Loucy (cell line): ENCODE results near the gene PCBD2.

Source experiments
- CTCF ChIP-seq: fragments of 200-600 bp; sonication (generic); conservative IDR thresholded peaks from 2 replicates; pipeline ENCODE4 v1.5.1; 2014; ENCODE audit warnings: mild to moderate bottlenecking, antibody characterized with exemption, low read length
- EZH2phosphoT487 ChIP-seq: fragments of 200-600 bp; IDR thresholded peaks from 2 replicates; pipeline ENCODE4 v1.6.1; 2018; ENCODE audit warnings: antibody characterized with exemption, mild to moderate bottlenecking, moderate library complexity, borderline replicate concordance

- TF ChIP-seq CTCF (no peak), EZH2phosphoT487 (no peak)
Observed at GRCh38 chr5:134975843-134976242, 70.9 kb downstream of the PCBD2 start.
